Type B pancreatic cell (in vitro differentiated cells): ENCODE measurements around the gene OR6C76. TPM values are rescaled to one million over a fixed set of nuclear protein-coding genes. Genes with fewer than 3 reads are reported as not detected.
"Not testable (repeated sequence)": the region's sequence is repeated elsewhere in the genome, so short reads cannot be mapped to it uniquely, and the experiment has no call there.

Source experiments
- DNase-seq: peaks from one replicate; pipeline ENCODE4 v3.0.0; 2021; ENCODE audit warnings: mixed read lengths; ENCODE audit not compliant: unreplicated experiment; ENCODE audit errors: extremely low spot score
- H3K27ac Mint-ChIP-seq: 2 replicates; pipeline ENCODE4 v1.8.0; 2021; ENCODE audit warnings: mild to moderate bottlenecking, mixed read lengths
- H3K27me3 Mint-ChIP-seq: 2 replicates; pipeline ENCODE4 v1.8.0; 2021; ENCODE audit warnings: mixed read lengths
- H3K36me3 Mint-ChIP-seq: 2 replicates; pipeline ENCODE4 v1.8.0; 2021; ENCODE audit warnings: mixed read lengths
- H3K4me1 Mint-ChIP-seq: one replicate; pipeline ENCODE4 v1.8.0; 2021; ENCODE audit warnings: mixed read lengths; ENCODE audit not compliant: unreplicated experiment
- H3K4me3 Mint-ChIP-seq: 2 replicates; pipeline ENCODE4 v1.8.0; 2021; ENCODE audit warnings: mild to moderate bottlenecking, mixed read lengths
- H3K9me3 Mint-ChIP-seq: 2 replicates; pipeline ENCODE4 v1.8.0; 2021; ENCODE audit warnings: mixed read lengths
- total RNA-seq: library from RNA; stranded (reverse); gene quantifications from 2 replicates; pipeline ENCODE4 v1.2.1, GENCODE V29; 2021; ENCODE audit warnings: low replicate concordance
- TF ChIP-seq, protein P1 (sequence below): fragments of 200-600 bp; sonication (generic); conservative IDR thresholded peaks from 2 replicates; pipeline ENCODE4 v1.5.0; 2021; ENCODE audit warnings: antibody characterized with exemption, mild to moderate bottlenecking

The OR6C76 gene
- total RNA-seq, 1 donor from 2014 or later: not detected

DNA sequence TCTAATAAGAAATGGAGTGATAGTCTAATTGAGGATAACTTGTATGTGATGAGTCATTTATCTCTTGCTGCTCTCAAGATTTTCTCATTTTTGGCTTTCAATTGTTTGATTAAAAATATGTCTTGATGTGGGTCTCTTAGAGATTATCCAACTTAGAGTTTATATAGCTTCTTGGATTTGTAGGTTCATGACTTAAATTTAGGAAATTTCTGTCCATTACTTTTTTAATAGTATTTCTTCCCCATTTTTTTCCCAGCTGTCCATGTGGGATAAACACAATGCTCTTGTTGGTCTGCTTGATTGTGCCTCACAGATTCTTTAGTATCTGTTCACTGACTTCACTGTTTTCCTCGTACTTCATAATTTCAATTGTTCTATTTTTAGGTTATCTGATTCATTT lies 18.2 kb upstream of the OR6C76 start:
- Mint-ChIP-seq H3K27ac (no peak overlapping the region), H3K4me3 (no peak overlapping the region), H3K27me3 (no peaks in the 10 kb centered on the region), H3K9me3 (no peaks in the 10 kb centered on the region), H3K4me1 (no peaks in the 10 kb centered on the region), H3K36me3 (no peaks in the 10 kb centered on the region)
- DNase-seq: no peak
- TF ChIP-seq, protein P1, sequence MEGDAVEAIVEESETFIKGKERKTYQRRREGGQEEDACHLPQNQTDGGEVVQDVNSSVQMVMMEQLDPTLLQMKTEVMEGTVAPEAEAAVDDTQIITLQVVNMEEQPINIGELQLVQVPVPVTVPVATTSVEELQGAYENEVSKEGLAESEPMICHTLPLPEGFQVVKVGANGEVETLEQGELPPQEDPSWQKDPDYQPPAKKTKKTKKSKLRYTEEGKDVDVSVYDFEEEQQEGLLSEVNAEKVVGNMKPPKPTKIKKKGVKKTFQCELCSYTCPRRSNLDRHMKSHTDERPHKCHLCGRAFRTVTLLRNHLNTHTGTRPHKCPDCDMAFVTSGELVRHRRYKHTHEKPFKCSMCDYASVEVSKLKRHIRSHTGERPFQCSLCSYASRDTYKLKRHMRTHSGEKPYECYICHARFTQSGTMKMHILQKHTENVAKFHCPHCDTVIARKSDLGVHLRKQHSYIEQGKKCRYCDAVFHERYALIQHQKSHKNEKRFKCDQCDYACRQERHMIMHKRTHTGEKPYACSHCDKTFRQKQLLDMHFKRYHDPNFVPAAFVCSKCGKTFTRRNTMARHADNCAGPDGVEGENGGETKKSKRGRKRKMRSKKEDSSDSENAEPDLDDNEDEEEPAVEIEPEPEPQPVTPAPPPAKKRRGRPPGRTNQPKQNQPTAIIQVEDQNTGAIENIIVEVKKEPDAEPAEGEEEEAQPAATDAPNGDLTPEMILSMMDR: no peak

DNA sequence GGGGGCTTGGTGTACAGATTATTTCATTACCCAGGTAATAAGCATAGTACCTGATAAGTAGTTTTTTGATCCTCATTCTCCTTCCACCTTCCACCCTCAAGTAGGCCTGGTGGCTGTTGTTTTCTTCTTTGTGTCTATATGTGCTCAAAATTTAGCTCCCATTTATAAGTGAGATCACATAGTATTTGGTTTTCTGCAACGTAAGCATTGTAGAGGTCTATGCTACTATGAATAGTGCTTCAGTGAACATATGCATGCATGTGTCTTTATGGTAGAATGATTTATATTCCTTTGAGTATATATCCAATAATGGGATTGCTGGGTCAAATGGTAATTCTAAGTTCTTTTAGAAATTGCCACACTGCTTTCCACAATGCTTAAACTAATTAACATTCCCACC lies 16.9 kb upstream of the OR6C76 start:
- H3K27me3 Mint-ChIP-seq, H3K27ac Mint-ChIP-seq, H3K4me1 Mint-ChIP-seq, H3K4me3 Mint-ChIP-seq, H3K36me3 Mint-ChIP-seq, DNase-seq, H3K9me3 Mint-ChIP-seq: not testable (repeated sequence)

DNA sequence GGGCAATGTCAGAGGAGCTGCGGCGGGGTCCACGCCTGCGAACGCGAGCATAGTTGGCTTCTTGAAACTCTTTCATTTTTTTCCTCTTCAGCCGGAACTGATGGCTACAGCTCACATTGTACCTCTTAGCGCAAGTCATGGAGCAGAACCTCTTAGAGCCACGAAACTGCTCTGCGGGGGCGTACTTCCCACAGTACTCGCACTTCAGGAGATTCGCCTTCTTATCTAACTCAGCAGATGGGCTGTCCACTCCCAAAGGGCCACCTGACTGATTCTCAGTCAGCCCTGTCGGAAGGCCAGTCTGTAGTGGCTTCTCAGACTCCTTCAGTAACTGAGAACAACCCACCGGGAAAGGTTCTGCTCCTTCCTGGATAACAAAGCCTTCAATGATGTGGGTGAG lies 13.9 kb upstream of the OR6C76 start:
- H3K36me3 Mint-ChIP-seq, H3K4me3 Mint-ChIP-seq, H3K4me1 Mint-ChIP-seq, H3K27me3 Mint-ChIP-seq, DNase-seq, H3K27ac Mint-ChIP-seq, H3K9me3 Mint-ChIP-seq: not testable (repeated sequence)

DNA sequence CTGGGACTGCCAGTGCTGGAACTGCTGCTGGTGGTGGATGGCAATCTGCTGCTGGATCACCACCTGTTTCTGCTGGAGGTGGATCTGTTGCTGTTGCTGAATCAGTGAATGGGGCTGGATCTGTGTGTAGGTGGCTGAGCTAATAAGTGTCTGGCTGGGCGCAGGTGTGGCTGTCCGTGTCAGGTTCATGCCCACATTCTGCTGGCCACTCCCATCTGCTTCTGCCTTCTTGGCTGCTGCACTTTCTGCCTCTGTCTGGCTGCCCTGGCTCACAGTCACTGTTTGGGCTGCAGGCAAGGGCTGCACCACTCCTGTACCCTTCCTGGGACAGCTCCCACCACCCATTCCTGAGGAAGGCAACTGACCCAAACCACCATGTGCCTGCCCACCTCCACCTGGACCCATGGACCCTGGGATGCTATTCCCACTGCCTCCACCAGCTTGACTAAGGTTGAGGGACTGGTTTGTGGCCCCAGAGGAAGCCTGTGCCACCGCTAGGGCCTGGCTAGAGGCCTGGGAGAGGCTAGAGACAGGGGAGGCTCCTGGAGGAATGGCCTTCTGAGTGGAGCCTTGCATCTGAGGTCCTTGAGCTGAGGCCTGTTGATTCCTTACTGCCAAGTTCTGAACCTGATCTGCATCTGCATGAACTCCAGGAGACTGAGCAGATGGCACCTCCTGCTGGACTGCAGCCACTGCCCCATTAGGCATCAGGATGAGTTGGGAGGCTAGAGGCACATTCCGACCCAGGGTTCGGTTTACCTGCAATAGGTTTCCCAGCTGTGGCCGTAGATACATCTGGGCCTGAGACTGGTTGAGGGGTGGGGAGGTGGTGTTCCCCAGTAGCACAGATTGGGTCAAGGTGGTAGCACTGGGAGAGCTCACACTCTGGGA lies 12.3 kb upstream of the OR6C76 start:
- H3K36me3 Mint-ChIP-seq, H3K27ac Mint-ChIP-seq, H3K4me1 Mint-ChIP-seq, H3K27me3 Mint-ChIP-seq, DNase-seq, H3K4me3 Mint-ChIP-seq: not testable (repeated sequence)
- peaks cover 14% of the 10 kb centered on the region for H3K9me3 Mint-ChIP-seq

DNA sequence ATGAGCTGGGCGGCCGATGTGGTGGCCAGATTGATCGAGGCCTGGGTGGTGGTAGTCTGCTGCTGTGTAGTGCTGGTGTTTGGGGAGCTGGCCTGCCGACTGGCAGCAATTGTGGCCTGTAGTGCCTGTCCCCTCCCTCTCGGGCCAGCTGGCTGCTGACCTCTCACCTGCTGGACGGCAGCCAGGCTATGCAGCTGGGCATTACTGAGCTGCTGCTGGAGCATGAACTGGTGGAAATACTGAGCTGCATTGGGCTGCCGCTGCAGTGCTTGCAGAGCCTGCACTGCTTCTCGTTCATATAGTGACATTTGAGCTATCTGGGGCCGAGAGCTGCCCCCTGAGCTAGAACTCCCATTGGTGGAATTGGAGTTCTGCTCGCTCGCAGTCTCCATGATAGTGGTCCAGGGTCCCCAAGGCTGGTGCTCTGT lies 11.6 kb upstream of the OR6C76 start:
- not testable (repeated sequence) for DNase-seq, H3K36me3 Mint-ChIP-seq, H3K4me1 Mint-ChIP-seq, H3K27ac Mint-ChIP-seq, H3K27me3 Mint-ChIP-seq
- H3K9me3 Mint-ChIP-seq: peaks cover 19% of the 10 kb centered on the region
- peak overlapping the region; percentile 72 for H3K4me3 Mint-ChIP-seq

DNA sequence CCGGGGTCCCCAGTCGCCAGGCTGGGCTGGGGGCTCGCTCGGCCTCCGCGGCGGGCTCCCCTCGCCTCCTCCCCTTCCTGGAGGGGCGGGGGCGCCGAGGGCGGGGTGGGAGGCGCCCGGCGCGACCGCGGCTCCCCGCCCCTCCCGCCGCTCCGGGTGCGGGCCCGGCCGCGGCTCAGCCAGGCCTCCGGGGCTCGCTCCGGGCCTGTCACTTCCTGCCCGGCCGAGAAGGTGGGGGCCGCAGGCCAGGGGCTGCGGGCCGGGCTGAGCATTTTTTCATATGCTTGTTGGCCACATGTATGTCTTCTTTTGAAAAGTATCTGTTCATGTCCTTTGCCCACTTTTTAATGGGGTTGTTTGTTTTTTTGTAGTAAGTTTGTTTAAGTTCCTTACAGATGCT lies 11.2 kb upstream of the OR6C76 start:
- H3K4me3 Mint-ChIP-seq: peak overlapping the region; percentile 86
- H3K27me3 Mint-ChIP-seq, DNase-seq, H3K4me1 Mint-ChIP-seq, H3K36me3 Mint-ChIP-seq: not testable (repeated sequence)
- peak overlapping the region; percentile 48 for H3K27ac Mint-ChIP-seq
- H3K9me3 Mint-ChIP-seq: peaks cover 19% of the 10 kb centered on the region

DNA sequence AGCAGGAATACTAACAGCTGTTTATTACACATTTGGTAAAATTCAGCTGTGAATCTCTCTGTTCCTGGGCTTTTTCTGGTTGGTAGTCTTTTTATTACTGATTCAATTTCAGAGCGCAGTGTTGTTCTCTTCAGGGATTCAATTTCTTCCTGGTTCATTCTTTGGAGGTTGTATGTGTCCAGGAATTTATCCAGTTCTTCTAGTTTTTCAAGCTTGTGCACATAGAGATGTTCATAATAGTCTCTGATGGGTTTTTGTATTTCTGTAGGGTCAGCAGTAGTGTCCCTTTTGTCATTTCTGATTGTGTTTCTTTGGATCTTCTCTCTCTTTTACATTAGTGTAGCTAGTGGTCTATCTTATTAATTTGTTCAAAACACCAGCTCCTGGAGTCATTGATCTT lies 9.1 kb upstream of the OR6C76 start:
- TF ChIP-seq, protein P1: no peak
- peaks cover 19% of the 10 kb centered on the region for H3K9me3 Mint-ChIP-seq

DNA sequence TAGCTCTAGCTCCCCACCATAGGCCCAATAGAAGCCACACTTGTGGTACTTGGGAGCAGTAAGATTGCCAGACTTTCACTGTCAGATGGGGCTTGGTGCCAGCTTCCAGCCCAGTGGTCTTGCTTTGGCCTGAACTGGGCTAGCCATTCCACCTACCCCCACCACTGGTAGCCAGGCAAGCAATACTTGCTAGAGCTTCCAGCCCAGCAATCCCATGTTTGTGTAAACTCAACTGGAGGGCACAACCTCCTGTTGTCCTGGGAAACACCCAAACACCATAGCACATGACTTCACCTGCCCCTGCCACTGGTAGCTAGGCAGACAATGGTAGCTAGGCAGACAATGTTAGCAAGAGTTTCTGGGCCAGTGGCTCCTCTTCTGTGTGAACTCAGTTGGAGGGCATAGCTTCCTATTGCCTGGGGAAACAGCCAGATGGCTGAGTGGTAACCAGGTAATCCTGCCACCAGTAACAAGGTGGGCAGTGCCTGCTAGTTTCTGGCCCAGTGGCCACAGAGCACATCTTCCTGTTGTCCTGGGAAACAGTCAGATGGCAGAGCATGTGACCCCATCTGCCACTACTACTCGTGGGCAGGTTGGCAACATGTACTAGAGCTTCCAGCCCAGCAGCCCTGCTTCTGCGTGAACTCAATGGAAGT lies 5.6 kb upstream of the OR6C76 start:
- Mint-ChIP-seq H3K27ac (no peak overlapping the region), H3K36me3 (no peaks in the 10 kb centered on the region), H3K27me3 (no peaks in the 10 kb centered on the region), H3K4me3 (no peak overlapping the region), H3K9me3 (peaks cover 18% of the 10 kb centered on the region), H3K4me1 (no peaks in the 10 kb centered on the region)
- DNase-seq: no peak
- TF ChIP-seq, protein P1: no peak

More for the DNA sequence above, 9.1 kb upstream of the OR6C76 start:
- no peak for DNase-seq
- H3K27me3 Mint-ChIP-seq: no peaks in the 10 kb centered on the region
- no peaks in the 10 kb centered on the region for H3K36me3 Mint-ChIP-seq
- peak overlapping the region; percentile 50 for H3K27ac Mint-ChIP-seq
- peaks cover 4% of the 10 kb centered on the region for H3K4me1 Mint-ChIP-seq
- H3K4me3 Mint-ChIP-seq: peak overlapping the region; percentile 53
